ENCODE data around the gene BHLHA9. TPM values are rescaled to one million over a fixed set of nuclear protein-coding genes. Genes with fewer than 3 reads are reported as not detected.
A peak's percentile ranks its signal among the peaks of the same experiment; 100 is the strongest.

Gene BHLHA9
- total and polyA plus RNA-seq, 9 of the 15 experiments (the other 6 are each of a cell fraction or from before 2014, with no cell fraction given): not detected

- peaks cover 0 to 12% of the 10 kb centered on the region in 2 experiments; a peak in 4 of 5 replicates for H3K27me3 ChIP-seq (ENCODE audit: control insufficient read depth in 2 of 2, insufficient read depth in 2 of 2, low read length in 2 of 2)
- in situ Hi-C loops (cut with MboI) (loop anchor here (10.0 kb wide), 1 partner anchor 241 kb away; the partner anchor contains the start of gene INPP5K), intact Hi-C loops (cut with micrococcal nuclease) (loop anchor here (10.0 kb wide), 1 partner anchor 241 kb away; the partner anchor contains the start of gene INPP5K)
- H4K20me1 ChIP-seq (replicated peaks; ENCODE audit: control insufficient read depth, insufficient read depth, low read length): no peaks in the 10 kb centered on the region
- H3K36me3 ChIP-seq (ENCODE audit: control insufficient read depth, insufficient read depth, low read length): no peaks in the 10 kb centered on the region
- no TSS peak for BruUV-seq (replicated peaks)
- DNase-seq (ENCODE audit: extremely low read depth in 1 of 4, low spot score in 3 of 4) (no peak), FAIRE-seq (no peak), ATAC-seq (no peak)
- H2AFZ ChIP-seq (ENCODE audit: low read depth, low read length): no peak overlapping the region
- H3K4me2 ChIP-seq (ENCODE audit: insufficient read depth, low read length): no peak overlapping the region
- ChIA-PET CTCF (ENCODE audit: low intra/inter-chr PET ratio) (no interaction called here), POLR2A (no interaction called here)
- H3K4me3 ChIP-seq: no peak overlapping the region
- WGBS (ENCODE audit: insufficient coverage, low coverage, missing lambda C conversion rate): 8% methylated on average over 6 of the region's 6 CpGs
- peaks cover 0 to 29% of the 10 kb centered on the region in 2 experiments; a peak in 4 of 5 replicates for H3K4me1 ChIP-seq (replicated peaks in 1 of 2; ENCODE audit: control insufficient read depth in 2 of 2, insufficient read depth in 2 of 2, low read length in 2 of 2)
- TF ChIP-seq, protein P1, sequence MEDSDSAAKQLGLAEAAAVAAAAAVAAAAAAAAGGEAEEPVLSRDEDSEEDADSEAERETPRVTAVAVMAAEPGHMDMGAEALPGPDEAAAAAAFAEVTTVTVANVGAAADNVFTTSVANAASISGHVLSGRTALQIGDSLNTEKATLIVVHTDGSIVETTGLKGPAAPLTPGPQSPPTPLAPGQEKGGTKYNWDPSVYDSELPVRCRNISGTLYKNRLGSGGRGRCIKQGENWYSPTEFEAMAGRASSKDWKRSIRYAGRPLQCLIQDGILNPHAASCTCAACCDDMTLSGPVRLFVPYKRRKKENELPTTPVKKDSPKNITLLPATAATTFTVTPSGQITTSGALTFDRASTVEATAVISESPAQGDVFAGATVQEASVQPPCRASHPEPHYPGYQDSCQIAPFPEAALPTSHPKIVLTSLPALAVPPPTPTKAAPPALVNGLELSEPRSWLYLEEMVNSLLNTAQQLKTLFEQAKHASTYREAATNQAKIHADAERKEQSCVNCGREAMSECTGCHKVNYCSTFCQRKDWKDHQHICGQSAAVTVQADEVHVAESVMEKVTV (CRISPR knock-in tag; IDR thresholded peaks at IDR 0.05): no peak
- TF ChIP-seq, protein P2, sequence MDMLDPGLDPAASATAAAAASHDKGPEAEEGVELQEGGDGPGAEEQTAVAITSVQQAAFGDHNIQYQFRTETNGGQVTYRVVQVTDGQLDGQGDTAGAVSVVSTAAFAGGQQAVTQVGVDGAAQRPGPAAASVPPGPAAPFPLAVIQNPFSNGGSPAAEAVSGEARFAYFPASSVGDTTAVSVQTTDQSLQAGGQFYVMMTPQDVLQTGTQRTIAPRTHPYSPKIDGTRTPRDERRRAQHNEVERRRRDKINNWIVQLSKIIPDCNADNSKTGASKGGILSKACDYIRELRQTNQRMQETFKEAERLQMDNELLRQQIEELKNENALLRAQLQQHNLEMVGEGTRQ (CRISPR knock-in tag; IDR thresholded peaks at IDR 0.05): peak; percentile 41
- TF ChIP-seq TAF15 (IDR thresholded peaks at IDR 0.05; ENCODE audit: low read depth, low read length) (no peak), BHLHE40 (IDR thresholded peaks at IDR 0.05; ENCODE audit: low read length) (peak; percentile 57)
- H3K79me2 ChIP-seq (ENCODE audit: control insufficient read depth, insufficient read depth, low read length): no peaks in the 10 kb centered on the region
- H3K9ac ChIP-seq (ENCODE audit: insufficient read depth in 1 of 2, low read depth in 2 of 2, low read length in 2 of 2): no peak overlapping the region
- no peaks in the 10 kb centered on the region for H3K9me3 ChIP-seq (replicated peaks; ENCODE audit: control insufficient read depth, insufficient read depth, low read depth, low read length)
- no peaks in the 10 kb centered on the region for H3K9me1 ChIP-seq (ENCODE audit: control insufficient read depth, insufficient read depth, low read length)
- no peak overlapping the region for H3K27ac ChIP-seq (ENCODE audit: extremely low read depth, low read depth, low read length)
Observed at GRCh38 chr17:1274245-1274608, 4.0 kb downstream of the BHLHA9 start.

Measured in K562 (cell line).